Measurements from ENCODE around the gene OSBPL3.

OSBPL3 gene

DNA sequence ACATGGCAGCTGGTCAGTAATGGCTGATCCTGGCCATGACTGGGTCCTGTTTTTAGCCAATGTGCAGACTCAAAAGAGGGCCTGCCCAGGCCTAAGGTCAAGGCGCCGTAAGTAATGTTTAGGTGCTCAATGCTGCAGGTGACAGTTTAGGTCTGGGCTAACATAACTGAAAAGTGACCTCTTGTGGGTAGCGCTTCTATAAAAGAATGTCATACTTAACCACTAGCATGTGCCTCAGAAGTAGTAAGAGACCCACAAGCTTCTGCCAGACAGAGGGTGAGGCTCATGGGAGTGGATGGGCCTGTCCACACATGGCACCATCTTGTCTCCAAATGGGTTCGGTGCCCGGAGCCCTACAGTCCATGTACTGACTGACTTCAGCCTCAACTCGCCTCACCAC, 132.2 kb downstream of the OSBPL3 start:
- Mint-ChIP-seq H3K4me1 (ENCODE audit: low read depth) (peaks cover 20% of the 10 kb centered on the region), H3K27ac (no peak overlapping the region), H3K4me3 (no peak overlapping the region), H3K27me3 (no peaks in the 10 kb centered on the region), H3K36me3 (ENCODE audit: low read depth) (peaks cover 82% of the 10 kb centered on the region), H3K9me3 (no peaks in the 10 kb centered on the region)
- DNase-seq, result no peak

DNA sequence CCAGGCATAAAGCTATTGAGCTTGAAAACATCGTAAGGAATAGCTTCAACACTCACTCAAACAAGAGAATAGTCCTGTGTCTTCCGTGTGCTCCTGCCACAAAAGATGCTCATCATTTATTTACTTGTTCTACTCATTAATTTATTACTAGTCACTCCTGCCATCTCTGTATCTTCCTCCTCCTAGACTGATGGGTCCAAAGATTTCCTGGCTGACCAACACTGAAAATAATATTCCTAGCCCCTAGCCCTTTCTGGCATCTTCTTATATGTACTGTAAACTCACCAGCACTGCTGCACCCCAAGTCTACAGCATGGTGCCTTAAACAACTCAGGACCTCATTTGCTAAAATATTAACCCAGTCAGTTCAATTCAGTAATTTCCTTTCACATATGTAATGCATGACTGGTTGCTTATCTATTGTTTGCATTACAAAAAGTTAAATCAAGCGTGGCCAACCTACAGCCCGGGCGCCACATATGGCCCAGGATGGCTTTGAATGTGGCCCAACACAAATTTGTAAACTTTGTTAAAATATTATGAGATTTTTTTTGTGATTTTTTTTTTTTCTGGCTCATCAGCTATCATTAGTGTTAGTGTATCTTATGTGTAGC, 136.1 kb downstream of the OSBPL3 start:
- no peaks in the 10 kb centered on the region for H3K27me3 Mint-ChIP-seq
- H3K27ac Mint-ChIP-seq, result peak overlapping the region; percentile 13
- H3K36me3 Mint-ChIP-seq (ENCODE audit: low read depth), result peaks cover 76% of the 10 kb centered on the region
- H3K4me3 Mint-ChIP-seq, result no peak overlapping the region
- no peak for DNase-seq
- peaks cover 16% of the 10 kb centered on the region for H3K4me1 Mint-ChIP-seq (ENCODE audit: low read depth)
- H3K9me3 Mint-ChIP-seq, result no peaks in the 10 kb centered on the region

GRCh38 chr7:24842449-24843241, 137.3 kb downstream of the OSBPL3 start:
- Mint-ChIP-seq H3K4me3 (no peak overlapping the region), H3K9me3 (no peaks in the 10 kb centered on the region), H3K4me1 (ENCODE audit: low read depth) (peaks cover 24% of the 10 kb centered on the region), H3K27me3 (no peaks in the 10 kb centered on the region), H3K36me3 (ENCODE audit: low read depth) (peaks cover 74% of the 10 kb centered on the region), H3K27ac (peak overlapping the region; percentile 11)
- DNase-seq, result no peak

DNA sequence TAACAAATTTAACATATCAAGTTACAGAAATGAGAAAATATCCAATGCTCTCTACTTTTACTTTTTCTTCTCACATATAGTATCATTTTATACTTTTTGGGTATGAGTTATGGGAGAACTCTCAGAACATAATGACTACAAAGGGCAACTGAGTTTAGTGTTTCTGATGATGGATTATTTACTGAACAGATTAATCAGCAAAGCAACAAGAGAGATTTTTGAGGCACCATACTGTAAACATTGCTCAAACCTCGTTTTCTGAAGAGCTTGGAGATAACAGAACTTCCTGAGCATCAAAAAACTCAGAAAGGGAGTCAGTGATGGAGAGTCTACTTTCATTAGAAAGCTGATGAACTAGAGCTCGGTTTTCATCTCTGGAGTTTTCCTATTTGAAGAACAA, 137.9 kb downstream of the OSBPL3 start:
- Mint-ChIP-seq H3K4me3 (no peak overlapping the region), H3K27me3 (no peaks in the 10 kb centered on the region), H3K9me3 (no peaks in the 10 kb centered on the region), H3K27ac (peak overlapping the region; percentile 11), H3K36me3 (ENCODE audit: low read depth) (peaks cover 75% of the 10 kb centered on the region), H3K4me1 (ENCODE audit: low read depth) (peaks cover 29% of the 10 kb centered on the region)
- no peak for DNase-seq

DNA sequence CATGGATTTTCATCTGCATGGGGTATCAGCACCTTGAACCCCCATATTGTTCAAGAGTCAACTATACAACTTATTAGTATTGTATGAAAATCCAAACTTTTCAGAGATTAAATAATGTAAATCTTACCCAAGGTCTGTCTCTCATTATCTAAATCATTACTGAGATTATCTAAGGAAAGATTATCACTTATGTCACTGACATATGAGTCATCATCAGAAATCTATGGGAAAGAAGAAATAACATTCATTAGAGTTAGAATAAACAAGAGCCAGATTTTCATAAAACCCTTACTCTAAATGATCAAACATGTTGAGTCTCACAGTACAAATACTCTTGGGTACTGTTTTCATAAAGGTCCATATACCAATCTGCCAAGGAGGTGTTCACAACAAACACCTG, 139.4 kb downstream of the OSBPL3 start:
- no peak for DNase-seq
- no peak overlapping the region for H3K27ac Mint-ChIP-seq
- no peak overlapping the region for H3K4me3 Mint-ChIP-seq
- H3K4me1 Mint-ChIP-seq (ENCODE audit: low read depth), result peaks cover 39% of the 10 kb centered on the region
- peaks cover 70% of the 10 kb centered on the region for H3K36me3 Mint-ChIP-seq (ENCODE audit: low read depth)
- H3K9me3 Mint-ChIP-seq, result no peaks in the 10 kb centered on the region
- no peaks in the 10 kb centered on the region for H3K27me3 Mint-ChIP-seq

DNA sequence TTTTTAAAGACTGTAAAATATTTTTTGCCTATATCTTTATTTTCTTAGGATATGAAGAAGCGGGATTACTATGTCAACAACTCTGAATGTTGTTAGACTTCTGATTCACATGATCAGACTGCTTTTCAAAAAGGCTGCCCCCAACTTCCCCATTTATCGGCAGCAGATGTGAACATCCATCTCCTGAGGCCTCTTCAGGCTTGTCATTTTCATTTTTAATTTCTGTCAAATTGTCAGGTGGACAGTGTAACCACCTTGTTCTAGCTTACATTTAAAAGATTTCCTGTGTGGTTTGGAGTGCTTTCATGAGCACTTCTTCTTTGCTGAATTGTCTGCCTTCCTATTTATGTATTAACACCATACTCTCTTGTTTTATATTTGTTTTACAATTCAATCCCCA, 143.9 kb downstream of the OSBPL3 start:
- peaks cover 83% of the 10 kb centered on the region for H3K36me3 Mint-ChIP-seq (ENCODE audit: low read depth)
- H3K9me3 Mint-ChIP-seq, result no peaks in the 10 kb centered on the region
- H3K27me3 Mint-ChIP-seq, result no peaks in the 10 kb centered on the region
- H3K4me3 Mint-ChIP-seq, result no peak overlapping the region
- peaks cover 53% of the 10 kb centered on the region for H3K4me1 Mint-ChIP-seq (ENCODE audit: low read depth)
- no peak for DNase-seq
- no peak overlapping the region for H3K27ac Mint-ChIP-seq

GRCh38 chr7:24835643-24836042, 144.3 kb downstream of the OSBPL3 start:
- Mint-ChIP-seq H3K9me3 (no peaks in the 10 kb centered on the region), H3K4me1 (ENCODE audit: low read depth) (peaks cover 56% of the 10 kb centered on the region), H3K4me3 (no peak overlapping the region), H3K27ac (no peak overlapping the region), H3K36me3 (ENCODE audit: low read depth) (peaks cover 83% of the 10 kb centered on the region), H3K27me3 (no peaks in the 10 kb centered on the region)
- DNase-seq, result no peak

- Mint-ChIP-seq H3K9me3 (no peaks in the 10 kb centered on the region), H3K27me3 (no peaks in the 10 kb centered on the region), H3K27ac (no peak overlapping the region), H3K4me1 (ENCODE audit: low read depth) (peaks cover 65% of the 10 kb centered on the region), H3K36me3 (ENCODE audit: low read depth) (peaks cover 84% of the 10 kb centered on the region), H3K4me3 (no peak overlapping the region)
- no peak for DNase-seq
Measured at GRCh38 chr7:24834128-24834798, 145.7 kb downstream of the OSBPL3 start.

DNA sequence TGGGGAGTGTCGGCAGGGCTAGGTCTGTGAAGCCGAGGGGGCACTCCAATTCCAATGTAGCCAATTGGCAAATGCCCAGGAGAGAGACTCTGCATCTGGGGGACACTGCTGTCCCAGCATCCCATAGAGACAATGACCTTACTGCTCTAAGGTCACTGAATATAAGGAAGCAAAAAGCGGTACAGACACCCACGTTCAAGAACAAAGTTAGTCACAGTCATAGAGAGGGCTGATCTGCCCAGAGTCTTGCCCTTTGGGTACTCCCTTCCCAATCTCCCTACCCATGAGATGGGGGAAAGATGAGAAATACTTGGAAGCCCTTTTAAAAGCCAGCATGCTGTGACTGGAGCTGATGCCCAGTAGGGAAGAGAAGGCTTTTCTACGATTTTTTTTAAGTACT, 146.4 kb downstream of the OSBPL3 start:
- DNase-seq, result no peak
- Mint-ChIP-seq H3K36me3 (ENCODE audit: low read depth) (peaks cover 84% of the 10 kb centered on the region), H3K27me3 (no peaks in the 10 kb centered on the region), H3K27ac (peak overlapping the region; percentile 30), H3K4me3 (no peak overlapping the region), H3K9me3 (no peaks in the 10 kb centered on the region), H3K4me1 (ENCODE audit: low read depth) (peaks cover 68% of the 10 kb centered on the region)

GRCh38 chr7:24831240-24831639, 148.7 kb downstream of the OSBPL3 start:
- H3K9me3 Mint-ChIP-seq, result no peaks in the 10 kb centered on the region
- H3K27ac Mint-ChIP-seq, result peak overlapping the region; percentile 11
- no peaks in the 10 kb centered on the region for H3K27me3 Mint-ChIP-seq
- no peak overlapping the region for H3K4me3 Mint-ChIP-seq
- H3K4me1 Mint-ChIP-seq (ENCODE audit: low read depth), result peaks cover 72% of the 10 kb centered on the region
- DNase-seq, result no peak
- H3K36me3 Mint-ChIP-seq (ENCODE audit: low read depth), result peaks cover 92% of the 10 kb centered on the region

DNA sequence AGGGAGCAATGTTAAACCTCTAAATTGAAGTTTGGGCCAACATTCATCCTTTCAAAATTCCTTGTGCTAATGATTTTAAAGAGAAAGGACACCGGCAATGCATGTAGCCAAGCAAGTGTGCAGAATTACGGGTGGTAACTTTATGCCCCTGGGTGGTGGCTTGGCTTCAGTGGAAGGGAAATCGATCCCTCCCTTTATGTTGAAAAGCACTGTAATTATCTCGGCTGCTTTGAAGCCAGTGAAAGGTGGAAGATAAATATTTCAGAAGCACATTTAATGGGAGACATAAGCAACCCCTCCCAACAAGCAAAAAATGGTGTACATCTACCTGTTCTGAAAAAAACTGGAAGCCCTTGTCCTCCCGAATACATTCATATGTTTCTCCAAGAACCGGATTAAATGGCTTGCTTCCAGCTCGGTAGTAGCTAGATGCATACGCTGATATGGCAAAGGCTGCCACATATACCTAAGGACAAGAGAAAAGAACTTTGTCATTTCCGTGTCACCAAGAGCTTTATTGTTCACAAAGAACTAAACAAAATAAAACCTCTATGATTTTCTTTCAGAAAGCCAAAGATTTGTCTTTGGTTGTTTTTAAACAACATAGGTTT, 149.4 kb downstream of the OSBPL3 start:
- DNase-seq, result no peak
- H3K9me3 Mint-ChIP-seq, result no peaks in the 10 kb centered on the region
- H3K27ac Mint-ChIP-seq, result peak overlapping the region; percentile 11
- H3K27me3 Mint-ChIP-seq, result no peaks in the 10 kb centered on the region
- H3K36me3 Mint-ChIP-seq (ENCODE audit: low read depth), result peaks cover 95% of the 10 kb centered on the region
- no peak overlapping the region for H3K4me3 Mint-ChIP-seq
- H3K4me1 Mint-ChIP-seq (ENCODE audit: low read depth), result peaks cover 73% of the 10 kb centered on the region

GRCh38 chr7:24829787-24830186, 150.2 kb downstream of the OSBPL3 start:
- Mint-ChIP-seq H3K27ac (peak overlapping the region; percentile 60), H3K27me3 (no peaks in the 10 kb centered on the region), H3K9me3 (no peaks in the 10 kb centered on the region), H3K4me1 (ENCODE audit: low read depth) (peaks cover 79% of the 10 kb centered on the region), H3K36me3 (ENCODE audit: low read depth) (peaks cover 95% of the 10 kb centered on the region), H3K4me3 (no peak overlapping the region)
- DNase-seq, result no peak

DNA sequence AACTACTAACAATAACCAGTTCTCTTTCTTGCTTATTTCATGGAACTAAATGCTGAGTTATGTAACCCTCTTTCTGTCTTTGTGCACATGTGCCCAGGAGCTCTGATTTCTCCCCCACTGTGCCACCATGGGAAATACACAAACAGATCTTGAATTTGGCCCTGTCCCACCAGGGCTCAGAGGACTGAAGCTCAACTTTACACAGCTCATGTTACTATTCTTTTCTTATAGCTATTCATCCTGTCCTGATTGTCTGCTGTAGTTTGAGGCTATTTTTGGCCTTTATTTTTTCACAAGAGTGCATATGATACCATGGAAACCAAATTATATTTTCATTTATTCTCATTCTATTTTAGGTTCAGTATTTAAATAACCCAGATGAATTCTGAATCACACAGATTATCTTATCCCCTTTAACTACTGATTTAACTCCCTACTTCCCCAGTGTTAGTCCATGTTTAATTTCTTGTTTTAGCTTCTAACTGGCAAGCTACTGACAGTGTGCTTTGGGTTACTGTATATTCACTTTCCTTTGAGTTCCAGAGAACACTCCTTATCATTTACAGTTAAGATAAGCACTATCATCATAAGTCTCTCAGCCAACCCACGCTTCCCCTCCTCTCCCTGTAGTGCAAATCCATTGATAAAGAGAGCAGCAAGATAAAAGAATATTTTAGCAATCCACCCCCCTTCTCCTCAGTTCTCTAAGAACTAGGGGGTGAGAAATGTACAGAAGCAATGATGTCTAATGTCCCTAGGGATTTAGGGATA, 150.9 kb downstream of the OSBPL3 start:
- Mint-ChIP-seq H3K36me3 (ENCODE audit: low read depth) (peaks cover 96% of the 10 kb centered on the region), H3K9me3 (no peaks in the 10 kb centered on the region), H3K27me3 (no peaks in the 10 kb centered on the region), H3K4me3 (no peak overlapping the region), H3K4me1 (ENCODE audit: low read depth) (peaks cover 82% of the 10 kb centered on the region), H3K27ac (no peak overlapping the region)
- DNase-seq, result no peak

GRCh38 chr7:24827589-24827988, 152.4 kb downstream of the OSBPL3 start:
- peaks cover 75% of the 10 kb centered on the region for H3K4me1 Mint-ChIP-seq (ENCODE audit: low read depth)
- no peak overlapping the region for H3K27ac Mint-ChIP-seq
- DNase-seq, result no peak
- no peak overlapping the region for H3K4me3 Mint-ChIP-seq
- no peaks in the 10 kb centered on the region for H3K27me3 Mint-ChIP-seq
- H3K9me3 Mint-ChIP-seq, result no peaks in the 10 kb centered on the region
- peaks cover 95% of the 10 kb centered on the region for H3K36me3 Mint-ChIP-seq (ENCODE audit: low read depth)
